SJCRH30 (cell line): ENCODE results near the gene RPAP2. TPM values are rescaled to one million over a fixed set of nuclear protein-coding genes. Genes with fewer than 3 reads are reported as not detected.
A peak's percentile ranks its signal among the peaks of the same experiment; 100 is the strongest.

ENCODE experiments used
- DNase-seq, 2 experiments: peaks; one replicate each; pipeline ENCODE4 v3.0.0-alpha.2; 2015 to 2020
- H3K27ac ChIP-seq: fragments of 250-450 bp; sonication (Bioruptor Pico); 2 replicates; pipeline ENCODE4 v1.5.1; 2020; ENCODE audit warnings: mild to moderate bottlenecking, moderate library complexity
- H3K27me3 ChIP-seq: fragments of 250-450 bp; sonication (Bioruptor Pico); 2 replicates; pipeline ENCODE4 v1.5.1; 2020; ENCODE audit warnings: mild to moderate bottlenecking, moderate library complexity
- H3K36me3 ChIP-seq: fragments of 250-450 bp; sonication (Bioruptor Pico); 2 replicates; pipeline ENCODE4 v1.5.1; 2020; ENCODE audit warnings: mild to moderate bottlenecking, moderate library complexity
- H3K4me1 ChIP-seq: fragments of 250-450 bp; sonication (Bioruptor Pico); 2 replicates; pipeline ENCODE4 v1.5.1; 2020; ENCODE audit warnings: mild to moderate bottlenecking, moderate library complexity
- H3K4me3 ChIP-seq: fragments of 250-450 bp; sonication (Bioruptor Pico); 2 replicates; pipeline ENCODE4 v1.5.1; 2020; ENCODE audit warnings: mild to moderate bottlenecking, moderate library complexity
- H3K9me3 ChIP-seq: fragments of 250-450 bp; sonication (Bioruptor Pico); replicated peaks from 2 replicates; pipeline ENCODE4 v1.5.1; 2020; ENCODE audit warnings: mild to moderate bottlenecking, moderate library complexity
- total RNA-seq: library from RNA; depleted of rRNA; stranded (reverse); fragments of >200 nt; shearing (Covaris generic); gene quantifications from 2 replicates; pipeline ENCODE4 v1.2.3, GENCODE V29; 2014

The RPAP2 gene
- total RNA-seq, 1 experiment from 2014 or later = 26.4 TPM

- no peaks in the 10 kb centered on the region for H3K27me3 ChIP-seq
- no peaks in the 10 kb centered on the region for H3K9me3 ChIP-seq
- peaks cover 33% of the 10 kb centered on the region for H3K36me3 ChIP-seq
- H3K4me3 ChIP-seq = no peak overlapping the region
- no peak overlapping the region for H3K27ac ChIP-seq
- no peaks in the 10 kb centered on the region for H3K4me1 ChIP-seq
- no peak for DNase-seq
Observed at GRCh38 chr1:92306020-92306419, 7.2 kb downstream of the RPAP2 start.

GRCh38 chr1:92307980-92308379 lies 9.1 kb downstream of the RPAP2 start:
- no peak overlapping the region for H3K27ac ChIP-seq
- H3K36me3 ChIP-seq = peaks cover 40% of the 10 kb centered on the region
- H3K4me1 ChIP-seq = no peaks in the 10 kb centered on the region
- H3K9me3 ChIP-seq = no peaks in the 10 kb centered on the region
- no peak overlapping the region for H3K4me3 ChIP-seq
- H3K27me3 ChIP-seq = no peaks in the 10 kb centered on the region
- DNase-seq = no peak

- H3K9me3 ChIP-seq = no peaks in the 10 kb centered on the region
- DNase-seq = peak in 1 of 2 experiments; percentile 45
- no peak overlapping the region for H3K4me3 ChIP-seq
- no peaks in the 10 kb centered on the region for H3K4me1 ChIP-seq
- H3K36me3 ChIP-seq = peaks cover 38% of the 10 kb centered on the region
- H3K27ac ChIP-seq = no peak overlapping the region
- H3K27me3 ChIP-seq = no peaks in the 10 kb centered on the region
Observed at GRCh38 chr1:92310185-92310597, 11.3 kb downstream of the RPAP2 start.

DNA sequence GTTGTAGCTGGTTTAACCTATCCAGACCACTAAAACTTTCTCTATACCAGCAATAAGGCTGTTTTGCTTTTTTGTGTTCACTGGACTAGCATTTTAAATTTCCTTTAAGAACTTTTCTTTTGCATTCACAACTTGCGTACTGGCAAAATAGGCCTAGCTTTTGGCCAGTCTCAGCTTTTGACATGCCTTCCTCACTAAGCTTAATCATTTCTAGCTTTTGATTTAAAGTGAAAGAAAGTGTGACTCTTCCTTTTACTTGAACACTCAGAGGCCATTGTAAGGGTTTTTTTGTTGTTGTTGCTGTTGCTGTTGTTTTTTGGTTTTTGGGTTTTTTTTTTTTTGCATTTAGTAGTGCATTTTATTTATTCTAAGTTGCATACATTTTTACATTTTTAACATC lies 15.2 kb downstream of the RPAP2 start:
- Histone ChIP-seq H3K4me1 (no peaks in the 10 kb centered on the region), H3K9me3 (no peaks in the 10 kb centered on the region), H3K4me3 (no peak overlapping the region), H3K36me3 (peaks cover 25% of the 10 kb centered on the region), H3K27me3 (no peaks in the 10 kb centered on the region), H3K27ac (no peak overlapping the region)
- DNase-seq = no peak

DNA sequence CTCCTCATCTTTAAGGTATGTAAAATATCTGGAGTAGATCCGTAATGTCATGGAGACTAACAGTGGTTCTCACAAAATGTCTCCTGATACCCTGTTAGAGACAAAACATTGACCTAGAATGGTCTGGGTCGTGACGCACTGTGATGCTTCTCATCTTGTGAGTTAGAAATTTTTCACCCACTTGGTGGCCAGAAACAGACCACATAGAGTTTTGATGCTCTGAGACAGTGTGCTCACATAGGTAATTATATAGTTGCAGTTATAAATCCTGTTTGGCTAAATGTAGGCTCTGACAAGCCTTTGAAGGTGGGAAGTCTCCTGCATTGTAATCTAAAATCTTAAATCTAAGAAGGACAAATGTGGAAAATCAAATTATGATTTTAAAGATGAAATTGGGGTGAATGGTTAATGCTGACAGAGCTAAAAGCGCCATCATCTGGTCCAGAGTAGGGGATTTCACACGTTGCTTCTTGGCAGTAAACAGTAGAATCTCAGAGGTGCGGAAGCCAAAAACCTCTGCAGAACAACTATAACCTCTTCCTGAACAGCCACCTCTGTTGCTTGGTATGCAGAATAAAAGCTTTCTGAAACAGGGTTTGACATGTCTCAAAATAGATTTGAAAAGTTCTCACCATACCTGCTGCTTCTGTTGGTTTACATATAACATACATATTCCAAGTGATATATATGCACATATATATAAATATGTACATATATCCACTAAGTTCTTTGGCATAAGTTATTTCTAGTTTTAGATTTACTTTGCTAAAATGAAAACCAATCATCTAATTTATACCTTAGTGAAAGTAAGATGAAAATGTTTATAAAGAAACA lies 17.1 kb downstream of the RPAP2 start:
- H3K27me3 ChIP-seq = no peaks in the 10 kb centered on the region
- H3K27ac ChIP-seq = no peak overlapping the region
- H3K9me3 ChIP-seq = no peaks in the 10 kb centered on the region
- H3K36me3 ChIP-seq = peaks cover 23% of the 10 kb centered on the region
- DNase-seq = no peak
- H3K4me1 ChIP-seq = no peaks in the 10 kb centered on the region
- no peak overlapping the region for H3K4me3 ChIP-seq

DNA sequence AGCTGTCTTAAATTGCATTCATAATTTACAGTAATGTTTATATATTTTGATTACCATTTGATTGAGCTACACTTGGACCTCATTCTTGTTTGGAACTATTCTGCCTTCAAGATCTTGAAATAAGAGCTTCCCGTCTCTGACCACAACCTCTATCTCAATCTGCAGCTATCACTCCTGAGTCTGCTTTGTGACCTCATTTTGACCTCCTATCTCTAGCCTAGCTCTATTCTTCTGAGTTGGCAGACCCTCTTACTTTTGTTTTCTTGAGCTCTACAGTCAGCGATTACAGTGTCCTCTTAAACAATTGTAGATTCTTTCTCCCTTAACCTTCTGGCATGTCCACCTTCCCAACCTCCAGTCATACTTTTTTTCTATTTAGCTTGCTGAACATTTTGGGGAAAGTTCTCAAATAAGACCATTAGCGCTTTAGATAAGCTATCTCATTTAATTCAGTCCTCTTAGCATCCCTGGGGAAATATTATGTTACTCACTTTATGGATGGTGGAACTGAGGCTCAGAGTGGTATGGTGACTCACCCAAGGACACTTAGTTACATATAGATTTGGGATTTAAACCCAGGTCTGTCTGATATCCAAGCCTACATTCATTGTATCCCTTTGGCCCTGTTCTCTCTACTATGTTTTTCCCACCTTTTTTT lies 19.1 kb downstream of the RPAP2 start:
- Histone ChIP-seq H3K27ac (no peak overlapping the region), H3K4me3 (no peak overlapping the region), H3K27me3 (no peaks in the 10 kb centered on the region), H3K9me3 (no peaks in the 10 kb centered on the region), H3K4me1 (no peaks in the 10 kb centered on the region), H3K36me3 (peaks cover 23% of the 10 kb centered on the region)
- DNase-seq = no peak

- Histone ChIP-seq H3K36me3 (peaks cover 51% of the 10 kb centered on the region), H3K27me3 (no peaks in the 10 kb centered on the region), H3K27ac (no peak overlapping the region), H3K4me1 (no peaks in the 10 kb centered on the region), H3K9me3 (peaks cover 13% of the 10 kb centered on the region; the same call in 1 of the 2 replicates), H3K4me3 (no peak overlapping the region)
- DNase-seq = no peak
Observed at GRCh38 chr1:92323473-92324453, 24.9 kb downstream of the RPAP2 start.

GRCh38 chr1:92324784-92325183 lies 25.9 kb downstream of the RPAP2 start:
- Histone ChIP-seq H3K4me3 (no peak overlapping the region), H3K27ac (no peak overlapping the region), H3K4me1 (no peaks in the 10 kb centered on the region), H3K9me3 (peaks cover 13% of the 10 kb centered on the region; the same call in 1 of the 2 replicates), H3K36me3 (peaks cover 59% of the 10 kb centered on the region), H3K27me3 (no peaks in the 10 kb centered on the region)
- no peak for DNase-seq

DNA sequence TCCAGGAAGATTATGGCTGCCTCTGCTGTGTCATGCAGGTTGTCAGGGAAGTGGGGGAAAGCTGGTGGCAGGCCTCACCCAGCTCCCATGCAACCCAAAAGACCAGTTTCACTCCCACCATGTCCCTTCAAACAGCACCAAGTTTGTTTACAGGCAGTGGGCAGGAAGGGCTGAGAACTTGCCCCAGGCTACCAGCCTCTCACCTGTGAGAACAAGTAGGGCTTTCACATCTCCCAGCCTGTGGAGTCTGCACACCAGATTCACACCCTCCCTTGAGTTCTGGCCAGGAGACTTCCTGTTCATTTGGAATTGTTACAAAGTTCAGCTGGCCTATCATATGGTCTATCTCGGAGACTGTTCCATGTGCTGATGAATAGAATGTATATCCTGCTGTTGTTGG lies 27.8 kb downstream of the RPAP2 start:
- H3K9me3 ChIP-seq = peaks cover 13% of the 10 kb centered on the region; the same call in 1 of the 2 replicates
- H3K36me3 ChIP-seq = peaks cover 48% of the 10 kb centered on the region
- no peak overlapping the region for H3K4me3 ChIP-seq
- no peaks in the 10 kb centered on the region for H3K4me1 ChIP-seq
- no peak for DNase-seq
- no peaks in the 10 kb centered on the region for H3K27me3 ChIP-seq
- no peak overlapping the region for H3K27ac ChIP-seq

GRCh38 chr1:92327794-92328193 lies 28.9 kb downstream of the RPAP2 start:
- H3K4me1 ChIP-seq = peaks cover 6% of the 10 kb centered on the region; the same call in 1 of the 2 replicates
- H3K9me3 ChIP-seq = peaks cover 13% of the 10 kb centered on the region; the same call in 1 of the 2 replicates
- no peak overlapping the region for H3K4me3 ChIP-seq
- DNase-seq = no peak
- H3K36me3 ChIP-seq = peaks cover 48% of the 10 kb centered on the region
- H3K27ac ChIP-seq = no peak overlapping the region
- no peaks in the 10 kb centered on the region for H3K27me3 ChIP-seq

GRCh38 chr1:92329347-92330129 lies 30.7 kb downstream of the RPAP2 start:
- H3K36me3 ChIP-seq = peaks cover 52% of the 10 kb centered on the region
- H3K9me3 ChIP-seq = peaks cover 16% of the 10 kb centered on the region; the same call in 1 of the 2 replicates
- no peaks in the 10 kb centered on the region for H3K27me3 ChIP-seq
- peak; percentile 22 to 28 for DNase-seq
- no peak overlapping the region for H3K4me3 ChIP-seq
- peaks cover 9% of the 10 kb centered on the region; the same call in 1 of the 2 replicates for H3K4me1 ChIP-seq
- peak overlapping the region; percentile 47 for H3K27ac ChIP-seq

- Histone ChIP-seq H3K36me3 (peaks cover 37% of the 10 kb centered on the region), H3K27ac (no peak overlapping the region), H3K27me3 (no peaks in the 10 kb centered on the region), H3K4me3 (no peak overlapping the region), H3K4me1 (peaks cover 9% of the 10 kb centered on the region; the same call in 1 of the 2 replicates), H3K9me3 (peaks cover 3% of the 10 kb centered on the region; the same call in 1 of the 2 replicates)
- no peak for DNase-seq
Observed at GRCh38 chr1:92333668-92334067, 34.8 kb downstream of the RPAP2 start.

- H3K27me3 ChIP-seq = no peaks in the 10 kb centered on the region
- peaks cover 33% of the 10 kb centered on the region for H3K36me3 ChIP-seq
- no peaks in the 10 kb centered on the region for H3K4me1 ChIP-seq
- no peak for DNase-seq
- H3K4me3 ChIP-seq = no peak overlapping the region
- H3K27ac ChIP-seq = no peak overlapping the region
- no peaks in the 10 kb centered on the region for H3K9me3 ChIP-seq
Observed at GRCh38 chr1:92340154-92340553, 41.3 kb downstream of the RPAP2 start.

- Histone ChIP-seq H3K27ac (no peak overlapping the region), H3K9me3 (no peaks in the 10 kb centered on the region), H3K36me3 (peaks cover 33% of the 10 kb centered on the region), H3K4me1 (no peaks in the 10 kb centered on the region), H3K4me3 (no peak overlapping the region), H3K27me3 (no peaks in the 10 kb centered on the region)
- no peak for DNase-seq
Observed at GRCh38 chr1:92342401-92342800, 43.5 kb downstream of the RPAP2 start.
